ENCODE results near the gene FBXO31. TPM values are rescaled to one million over a fixed set of nuclear protein-coding genes. Genes with fewer than 3 reads are reported as not detected.
"Not testable (repeated sequence)": the region's sequence is repeated elsewhere in the genome, so short reads cannot be mapped to it uniquely, and the experiment has no call there.

Gene FBXO31
- polyA plus RNA-seq, 1 donor = 29.3 TPM

GRCh38 chr16:87382023-87382785, 1.4 kb downstream of the FBXO31 start:
- DNase-seq = no peak

DNA sequence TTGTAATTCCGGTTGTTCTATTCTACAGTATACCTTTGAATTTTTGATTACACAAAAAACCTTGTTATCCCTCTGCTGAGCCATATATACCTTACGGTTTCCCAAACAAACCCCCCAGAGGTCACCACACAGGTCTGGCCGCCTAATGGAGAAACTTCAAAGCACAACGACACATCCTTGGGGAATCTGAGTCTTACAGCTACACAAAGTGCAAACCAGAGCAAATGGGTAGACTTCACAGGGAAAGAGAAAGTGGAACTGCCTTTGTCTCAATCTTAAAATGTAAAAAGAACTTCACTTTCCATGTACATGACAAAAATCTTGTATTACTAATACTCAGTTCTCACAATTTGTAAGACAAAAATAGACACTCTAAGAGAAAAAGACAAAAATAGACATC, 2.7 kb downstream of the FBXO31 start:
- DNase-seq = no peak

- DNase-seq = no peak
Measured at GRCh38 chr16:87380403-87380802, 3.2 kb downstream of the FBXO31 start.

- DNase-seq = not testable (repeated sequence)
Measured at GRCh38 chr16:87379312-87379752, 4.2 kb downstream of the FBXO31 start.

GRCh38 chr16:87376660-87377059, 6.9 kb downstream of the FBXO31 start:
- no peak for DNase-seq

GRCh38 chr16:87375426-87376135, 8.0 kb downstream of the FBXO31 start:
- no peak for DNase-seq

GRCh38 chr16:87374313-87374712, 9.3 kb downstream of the FBXO31 start:
- DNase-seq = no peak

- no peak for DNase-seq
Measured at GRCh38 chr16:87372305-87372704, 11.3 kb downstream of the FBXO31 start.

DNA sequence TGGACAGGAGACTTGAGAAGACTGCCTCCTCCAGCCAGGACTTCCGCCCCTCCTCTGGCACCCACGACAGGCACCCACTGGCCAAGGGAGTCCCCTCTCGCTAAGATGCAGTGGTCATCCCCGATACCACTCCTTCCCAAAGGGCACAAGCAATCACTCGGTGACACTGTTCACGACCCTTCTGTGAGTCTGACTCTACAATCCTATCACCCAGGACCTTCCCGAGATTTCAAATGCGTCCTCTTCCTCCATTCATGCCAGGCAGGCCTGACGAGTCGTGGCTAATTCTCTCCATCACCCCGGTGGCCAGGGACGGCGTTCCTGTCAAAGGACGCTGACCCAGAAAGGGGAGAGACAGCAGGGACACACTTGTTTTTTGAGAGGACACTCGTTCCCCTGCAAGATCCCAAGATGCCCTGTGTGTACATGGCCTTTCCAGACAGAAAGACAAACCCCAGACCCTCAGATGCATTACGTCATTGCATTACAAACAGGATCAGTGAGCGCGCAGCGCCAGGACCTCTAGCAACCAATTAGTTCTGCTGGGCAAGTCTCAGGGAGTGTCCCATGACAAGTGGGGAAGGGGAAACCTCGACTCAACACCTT, 12.2 kb downstream of the FBXO31 start:
- DNase-seq = no peak

DNA sequence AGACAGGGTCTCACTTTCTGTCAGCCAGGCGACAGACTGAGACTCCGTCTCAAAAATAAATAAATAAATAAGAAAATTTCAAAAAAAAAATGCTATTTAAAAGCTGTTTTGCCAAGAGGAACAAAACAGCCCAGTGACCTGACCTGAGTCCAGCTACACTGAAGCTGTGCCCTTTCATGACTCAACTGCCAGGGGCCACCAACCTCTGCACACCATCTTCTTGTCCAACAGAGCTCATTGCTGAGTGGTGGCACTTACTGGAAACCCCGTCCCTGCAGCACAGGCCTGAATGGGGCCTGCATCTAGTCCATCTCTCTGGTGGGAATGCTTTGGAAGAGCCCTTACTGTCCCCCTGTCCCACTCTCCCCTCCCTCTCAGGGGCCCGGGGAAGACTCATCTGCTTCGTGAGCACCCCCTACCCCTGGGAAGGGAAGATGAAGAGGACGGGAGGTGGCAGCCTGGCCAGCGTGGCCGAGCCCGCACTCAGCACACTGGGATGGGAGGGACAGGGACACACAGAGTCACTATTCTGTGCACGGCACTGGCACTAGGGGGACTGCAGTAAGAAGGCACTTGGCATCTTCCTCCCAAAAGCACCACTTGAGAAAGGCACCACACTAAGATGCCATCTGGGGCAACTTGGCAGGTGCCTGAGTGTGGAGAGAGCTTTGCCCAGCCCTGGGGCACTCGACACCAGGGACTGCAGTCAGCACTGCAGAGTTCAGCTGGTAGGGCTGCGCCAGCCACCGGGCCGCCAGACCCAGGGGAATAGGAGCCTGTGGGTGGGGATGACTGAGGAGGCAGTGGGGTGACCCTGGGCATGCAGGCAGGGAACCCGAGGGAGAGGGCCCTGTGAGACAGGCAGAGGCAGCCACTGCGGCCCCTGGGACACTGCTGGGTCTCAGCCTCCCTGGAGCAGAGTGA, 13.5 kb downstream of the FBXO31 start:
- no peak for DNase-seq

DNA sequence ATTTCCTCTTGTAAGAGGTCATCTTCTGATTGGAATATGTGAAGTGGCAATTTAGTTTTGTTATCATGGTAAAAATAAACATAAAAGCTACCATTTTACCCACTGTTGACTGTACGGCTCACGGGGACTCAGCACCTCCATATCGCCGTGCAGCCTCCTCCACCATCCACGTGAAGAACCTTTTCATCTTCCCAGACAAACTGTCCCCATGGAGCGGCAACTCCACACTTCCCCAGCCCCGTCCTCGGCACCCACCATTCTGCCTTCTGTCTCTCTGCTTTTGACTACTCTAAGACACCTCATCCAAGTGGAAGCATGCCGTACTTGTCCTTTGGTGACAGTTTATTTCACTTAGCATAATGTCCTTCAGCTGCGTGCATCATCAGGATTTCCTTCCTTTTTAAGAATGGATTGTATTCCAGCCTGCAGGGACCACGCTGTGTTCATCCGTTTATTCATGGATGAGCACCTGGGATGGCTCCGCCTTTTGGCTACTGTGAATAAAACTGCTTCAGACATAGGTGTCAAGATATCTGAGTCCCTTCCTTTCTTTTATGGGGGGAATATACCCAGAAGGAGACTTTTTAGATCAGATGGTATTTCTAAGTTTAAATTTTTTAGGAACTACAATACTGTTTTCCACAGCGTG, 14.3 kb downstream of the FBXO31 start:
- DNase-seq = no peak

- DNase-seq = no peak
Measured at GRCh38 chr16:87368029-87368770, 15.4 kb downstream of the FBXO31 start.

GRCh38 chr16:87367529-87367928, 16.0 kb downstream of the FBXO31 start:
- DNase-seq = no peak

- DNase-seq = no peak
Measured at GRCh38 chr16:87366930-87367329, 16.6 kb downstream of the FBXO31 start.

- DNase-seq = no peak
Measured at GRCh38 chr16:87366288-87366687, 17.3 kb downstream of the FBXO31 start.

- DNase-seq = no peak
Measured at GRCh38 chr16:87365021-87365713, 18.4 kb downstream of the FBXO31 start.

DNA sequence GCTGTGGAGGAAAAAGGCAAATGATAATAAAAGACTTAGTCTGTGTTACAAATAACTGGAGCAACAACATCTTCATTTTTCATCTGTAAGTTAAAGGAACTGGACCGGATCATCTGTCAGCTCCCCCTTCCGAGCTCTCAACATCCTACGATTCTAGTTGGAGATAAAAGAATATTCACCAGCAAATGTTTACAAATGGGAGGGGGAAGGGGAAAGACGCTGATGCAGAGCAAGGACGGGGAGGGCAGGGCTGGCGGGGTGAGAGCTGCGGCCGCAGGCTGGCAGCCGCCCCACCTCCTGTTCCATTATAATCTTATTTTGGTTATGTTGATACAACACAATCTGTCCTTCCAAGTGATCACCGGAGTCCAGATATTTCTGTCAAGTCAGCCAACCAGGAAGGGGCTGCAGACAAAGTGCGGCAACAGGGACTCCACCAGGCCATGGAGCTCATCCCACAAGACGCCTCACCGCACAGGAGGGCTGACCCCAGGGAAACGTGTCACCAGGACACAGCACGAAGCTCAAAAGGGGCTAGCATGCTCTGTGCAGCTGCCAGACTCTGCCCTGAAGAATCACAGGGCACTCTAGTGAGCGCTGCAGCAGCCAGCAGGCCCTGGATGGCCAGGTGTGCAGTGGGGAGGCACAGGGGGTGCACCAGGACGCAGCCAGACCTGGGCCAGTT, 19.7 kb downstream of the FBXO31 start:
- no peak for DNase-seq

- not testable (repeated sequence) for DNase-seq
Measured at GRCh38 chr16:87362828-87363559, 20.6 kb downstream of the FBXO31 start.

- DNase-seq = no peak
Measured at GRCh38 chr16:87361916-87362619, 21.5 kb downstream of the FBXO31 start.

All from hindlimb muscle (tissue), 1 donor.